Iris pigment epithelial cell (primary cell): ENCODE measurements around the gene TDRD3.

Source experiments
- DNase-seq: peaks from one replicate; pipeline ENCODE4 v3.0.0-alpha.2; 2011; ENCODE audit warnings: low read depth

The TDRD3 gene

GRCh38 chr13:60454425-60454824, 57.4 kb downstream of the TDRD3 start:
- DNase-seq: no peak

- DNase-seq: no peak
Measured at GRCh38 chr13:60463787-60464186, 66.8 kb downstream of the TDRD3 start.

- no peak for DNase-seq
Measured at GRCh38 chr13:60467098-60467497, 70.1 kb downstream of the TDRD3 start.

GRCh38 chr13:60479273-60479672, 82.3 kb downstream of the TDRD3 start:
- DNase-seq: no peak

- peak; percentile 11 for DNase-seq
Measured at GRCh38 chr13:60482012-60482411, 85.0 kb downstream of the TDRD3 start.

- DNase-seq: no peak
Measured at GRCh38 chr13:60484865-60485264, 87.8 kb downstream of the TDRD3 start.

GRCh38 chr13:60491531-60491930, 94.5 kb downstream of the TDRD3 start:
- no peak for DNase-seq

- no peak for DNase-seq
Measured at GRCh38 chr13:60492187-60492586, 95.2 kb downstream of the TDRD3 start.

- DNase-seq: no peak
Measured at GRCh38 chr13:60494296-60494695, 97.3 kb downstream of the TDRD3 start.

- DNase-seq: no peak
Measured at GRCh38 chr13:60501236-60501635, 104.2 kb downstream of the TDRD3 start.

- DNase-seq: peak; percentile 18
Measured at GRCh38 chr13:60509601-60510386, 112.8 kb downstream of the TDRD3 start.

- DNase-seq: no peak
Measured at GRCh38 chr13:60511637-60512036, 114.6 kb downstream of the TDRD3 start.

- DNase-seq: no peak
Measured at GRCh38 chr13:60514891-60515290, 117.9 kb downstream of the TDRD3 start.

- no peak for DNase-seq
Measured at GRCh38 chr13:60519496-60519895, 122.5 kb downstream of the TDRD3 start.

GRCh38 chr13:60520902-60521569, 124.0 kb downstream of the TDRD3 start:
- no peak for DNase-seq

GRCh38 chr13:60538566-60538965, 141.5 kb downstream of the TDRD3 start:
- DNase-seq: no peak

- DNase-seq: no peak
Measured at GRCh38 chr13:60540276-60540675, 143.3 kb downstream of the TDRD3 start.

- peak; percentile 40 for DNase-seq
Measured at GRCh38 chr13:60562096-60562780, 165.2 kb downstream of the TDRD3 start.

GRCh38 chr13:60571571-60571970, 174.6 kb downstream of the TDRD3 start:
- no peak for DNase-seq

GRCh38 chr13:60572003-60572798, 175.2 kb downstream of the TDRD3 start:
- peak; percentile 67 for DNase-seq

GRCh38 chr13:60572855-60573254, 175.8 kb downstream of the TDRD3 start:
- no peak for DNase-seq

- DNase-seq: no peak
Measured at GRCh38 chr13:60574735-60575134, 177.7 kb downstream of the TDRD3 start.
